ENCODE results near the gene ADAM12.

The ADAM12 gene

DNA sequence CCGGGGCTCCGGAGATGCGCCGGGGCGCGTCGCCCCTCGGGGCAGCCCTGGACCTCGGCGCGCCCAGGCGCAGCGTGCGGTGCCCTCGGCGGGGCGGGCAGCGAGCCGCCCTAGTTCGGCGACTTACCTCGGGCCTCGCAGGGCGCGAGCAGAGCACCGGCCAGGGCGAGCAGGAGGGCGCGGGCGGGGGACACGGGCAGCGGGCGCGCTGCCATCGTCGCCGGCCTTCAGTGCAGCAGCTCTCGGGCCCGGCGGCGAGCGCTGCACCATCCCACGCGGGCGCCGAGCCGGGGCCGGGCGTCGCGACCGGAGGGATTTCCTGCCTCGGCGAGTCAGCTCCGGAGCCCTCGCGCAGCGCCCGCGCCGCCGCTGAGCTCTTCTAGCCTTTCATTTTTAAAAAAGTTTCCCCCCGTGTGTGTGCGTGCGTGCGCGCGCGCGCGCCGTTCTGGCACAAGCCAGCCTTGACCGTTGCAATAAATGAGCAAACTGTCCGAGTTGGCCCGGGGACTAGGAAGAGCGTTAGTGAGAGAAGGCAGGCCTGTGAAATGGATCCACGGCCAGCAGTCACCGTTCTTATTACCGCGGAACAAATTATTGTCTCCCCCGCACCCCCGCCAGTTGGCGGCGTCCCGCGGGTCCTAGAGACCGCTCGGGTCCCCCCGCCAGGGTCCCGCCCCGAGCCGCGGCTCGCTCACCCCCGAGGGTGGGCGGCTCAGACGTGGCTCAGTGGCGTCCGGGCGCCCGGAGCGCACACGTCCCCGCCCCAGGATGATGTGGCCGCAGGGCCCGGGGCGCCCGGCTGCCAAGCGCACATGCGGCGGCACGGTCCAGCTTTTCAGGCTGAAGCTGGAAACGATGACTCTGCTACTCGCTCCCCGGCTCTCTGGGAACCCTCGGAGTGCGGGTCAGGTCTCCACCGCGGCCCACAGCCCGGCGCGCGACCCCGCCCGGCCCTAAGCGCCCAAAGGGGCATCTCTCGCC, at the start of gene ADAM12:
Gene ADAM12 (minus strand): TSS at position 547 of the 981 bp plus-strand sequence. CDS start 332 bp downstream, at position 215.
- TF ChIP-seq, protein P1, sequence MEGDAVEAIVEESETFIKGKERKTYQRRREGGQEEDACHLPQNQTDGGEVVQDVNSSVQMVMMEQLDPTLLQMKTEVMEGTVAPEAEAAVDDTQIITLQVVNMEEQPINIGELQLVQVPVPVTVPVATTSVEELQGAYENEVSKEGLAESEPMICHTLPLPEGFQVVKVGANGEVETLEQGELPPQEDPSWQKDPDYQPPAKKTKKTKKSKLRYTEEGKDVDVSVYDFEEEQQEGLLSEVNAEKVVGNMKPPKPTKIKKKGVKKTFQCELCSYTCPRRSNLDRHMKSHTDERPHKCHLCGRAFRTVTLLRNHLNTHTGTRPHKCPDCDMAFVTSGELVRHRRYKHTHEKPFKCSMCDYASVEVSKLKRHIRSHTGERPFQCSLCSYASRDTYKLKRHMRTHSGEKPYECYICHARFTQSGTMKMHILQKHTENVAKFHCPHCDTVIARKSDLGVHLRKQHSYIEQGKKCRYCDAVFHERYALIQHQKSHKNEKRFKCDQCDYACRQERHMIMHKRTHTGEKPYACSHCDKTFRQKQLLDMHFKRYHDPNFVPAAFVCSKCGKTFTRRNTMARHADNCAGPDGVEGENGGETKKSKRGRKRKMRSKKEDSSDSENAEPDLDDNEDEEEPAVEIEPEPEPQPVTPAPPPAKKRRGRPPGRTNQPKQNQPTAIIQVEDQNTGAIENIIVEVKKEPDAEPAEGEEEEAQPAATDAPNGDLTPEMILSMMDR (IDR thresholded peaks at IDR 0.05; ENCODE audit: low read depth, low read length, missing control alignments), result no peak
- no peak within 1 kb of the TSS for H3K4me3 ChIP-seq (ENCODE audit: low read depth, low read length)
- DNase-seq (ENCODE audit: low read depth), result no peak

DNA sequence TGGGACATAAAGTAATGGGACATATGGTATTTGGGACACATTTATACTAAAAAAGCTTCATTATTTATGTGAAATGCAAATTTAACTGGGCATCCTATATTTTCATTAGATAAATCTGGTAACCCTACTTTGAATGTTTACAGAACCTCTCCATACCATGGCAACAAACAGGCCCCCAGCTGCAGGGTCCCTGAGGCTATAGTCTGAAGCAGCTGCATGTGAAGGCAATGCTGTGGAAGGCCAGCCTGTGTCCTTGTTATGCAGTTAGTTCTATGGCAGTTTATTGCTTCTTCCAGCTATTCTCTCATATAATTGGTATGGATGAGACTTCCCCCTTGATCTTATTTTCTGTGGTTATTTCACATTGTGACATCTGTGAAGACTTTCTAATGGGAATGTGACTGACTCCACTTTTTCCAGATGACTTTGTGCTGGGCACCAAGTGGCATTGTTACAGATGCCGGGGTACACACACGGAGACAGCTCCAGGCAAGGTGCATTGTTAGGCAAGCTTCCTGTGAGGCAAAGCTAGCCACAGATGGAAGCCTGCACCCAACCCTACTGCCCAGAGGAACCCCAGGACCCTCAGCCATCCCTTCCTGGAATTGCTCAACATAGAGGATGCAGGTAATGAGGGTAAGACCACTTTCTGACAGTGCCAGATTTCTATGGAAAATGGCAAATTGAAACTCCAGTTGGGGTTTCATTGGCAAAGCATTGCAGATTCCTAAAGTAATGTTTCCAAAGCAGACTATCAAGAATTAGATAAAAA, 49.5 kb upstream of the ADAM12 start:
- TF ChIP-seq, protein P1 (IDR thresholded peaks at IDR 0.05; ENCODE audit: low read depth, low read length, missing control alignments), result no peak
- DNase-seq (ENCODE audit: low read depth), result no peak
- no peak overlapping the region for H3K4me3 ChIP-seq (ENCODE audit: low read depth, low read length)

- no peak overlapping the region for H3K4me3 ChIP-seq (ENCODE audit: low read depth, low read length)
- no peak for DNase-seq (ENCODE audit: low read depth)
- TF ChIP-seq, protein P1 (IDR thresholded peaks at IDR 0.05; ENCODE audit: low read depth, low read length, missing control alignments), result no peak
These were observed 46.0 kb upstream of the ADAM12 start for GRCh38 chr10:126434235-126434634.

DNA sequence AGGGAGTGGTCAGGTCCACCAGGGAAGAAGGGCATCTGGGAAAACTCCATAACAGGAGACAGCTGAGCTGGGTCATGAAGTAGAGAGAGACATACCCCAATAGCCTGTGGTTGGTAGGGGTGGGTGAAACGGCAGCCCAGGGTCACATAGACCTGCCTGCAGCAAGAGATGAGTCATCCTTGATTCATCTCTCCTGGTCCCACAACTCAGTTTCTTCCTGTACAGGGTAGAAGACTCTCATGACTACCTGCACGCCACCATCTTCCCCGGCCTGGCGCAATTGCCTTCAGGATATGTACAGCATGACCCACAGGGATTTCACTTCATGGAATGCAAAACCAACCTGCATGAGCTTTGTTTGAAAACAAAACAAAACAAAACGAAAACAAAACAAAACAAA, 45.1 kb upstream of the ADAM12 start:
- no peak overlapping the region for H3K4me3 ChIP-seq (ENCODE audit: low read depth, low read length)
- no peak for DNase-seq (ENCODE audit: low read depth)
- TF ChIP-seq, protein P1 (IDR thresholded peaks at IDR 0.05; ENCODE audit: low read depth, low read length, missing control alignments), result no peak

GRCh38 chr10:126432507-126432906, 44.2 kb upstream of the ADAM12 start:
- no peak for DNase-seq (ENCODE audit: low read depth)
- TF ChIP-seq, protein P1 (IDR thresholded peaks at IDR 0.05; ENCODE audit: low read depth, low read length, missing control alignments), result no peak
- no peak overlapping the region for H3K4me3 ChIP-seq (ENCODE audit: low read depth, low read length)

DNA sequence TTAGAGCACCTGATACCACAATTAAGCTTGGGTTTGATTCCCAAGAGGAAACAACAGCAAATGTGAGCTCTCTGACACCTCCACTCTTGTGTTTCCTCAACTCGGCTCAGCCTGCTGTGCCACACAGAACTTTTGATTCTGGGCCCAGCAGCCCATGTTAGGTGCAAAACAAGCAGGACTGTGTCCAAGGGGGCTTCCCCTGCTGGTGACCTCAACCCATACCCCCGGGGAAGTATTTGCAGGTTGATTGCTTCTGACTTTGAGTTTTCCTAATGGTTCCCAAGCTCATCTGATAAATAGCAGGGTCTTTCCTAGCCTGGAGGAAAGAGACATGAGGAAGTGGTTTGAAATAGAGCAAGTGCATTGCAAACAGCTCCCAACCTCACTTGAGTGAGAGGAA, 43.5 kb upstream of the ADAM12 start:
- TF ChIP-seq, protein P1 (IDR thresholded peaks at IDR 0.05; ENCODE audit: low read depth, low read length, missing control alignments), result no peak
- no peak for DNase-seq (ENCODE audit: low read depth)
- H3K4me3 ChIP-seq (ENCODE audit: low read depth, low read length), result no peak overlapping the region
